Endothelial cell (in vitro differentiated cells): ENCODE data around the gene SKIC8. TPM values are rescaled to one million over a fixed set of nuclear protein-coding genes. Genes with fewer than 3 reads are reported as not detected.

Experiments
- DNase-seq: peaks from one replicate; pipeline ENCODE4 v3.0.0; 2021; ENCODE audit warnings: low spot score
- H3K27ac Mint-ChIP-seq: one replicate; pipeline ENCODE4 v1.8.0; 2021; ENCODE audit warnings: mixed read lengths, inconsistent platforms; ENCODE audit not compliant: unreplicated experiment
- H3K27me3 Mint-ChIP-seq: one replicate; pipeline ENCODE4 v1.8.0; 2021; ENCODE audit warnings: mild to moderate bottlenecking, moderate library complexity, mixed read lengths, inconsistent platforms; ENCODE audit not compliant: unreplicated experiment
- H3K36me3 Mint-ChIP-seq: one replicate; pipeline ENCODE4 v1.8.0; 2021; ENCODE audit warnings: mild to moderate bottlenecking, low read depth, mixed read lengths, inconsistent platforms; ENCODE audit not compliant: unreplicated experiment
- H3K4me1 Mint-ChIP-seq: one replicate; pipeline ENCODE4 v1.8.0; 2021; ENCODE audit warnings: mild to moderate bottlenecking, mixed read lengths, inconsistent platforms; ENCODE audit not compliant: unreplicated experiment
- H3K4me3 Mint-ChIP-seq: one replicate; pipeline ENCODE4 v1.8.0; 2021; ENCODE audit warnings: mild to moderate bottlenecking, mixed read lengths, inconsistent platforms; ENCODE audit not compliant: unreplicated experiment
- H3K9me3 Mint-ChIP-seq: one replicate; pipeline ENCODE4 v1.8.0; 2021; ENCODE audit warnings: mixed read lengths, inconsistent platforms; ENCODE audit not compliant: unreplicated experiment
- CTCF ChIP-seq: fragments of 200-600 bp; sonication (generic); IDR thresholded peaks from one replicate; pipeline ENCODE4 v1.5.0; 2021; ENCODE audit warnings: antibody characterized with exemption; ENCODE audit not compliant: unreplicated experiment
- total RNA-seq: library from RNA; stranded (reverse); fragmentation: NEBNext Ultra II Directional; extraction: Animal tissue kit (Norgen Biotek cat#: 25700); gene quantifications from one replicate; pipeline ENCODE4 v1.2.1, GENCODE V29; 2021; ENCODE audit not compliant: unreplicated experiment

Gene SKIC8
- total RNA-seq, 1 donor from 2014 or later, result 43.9 TPM

DNA sequence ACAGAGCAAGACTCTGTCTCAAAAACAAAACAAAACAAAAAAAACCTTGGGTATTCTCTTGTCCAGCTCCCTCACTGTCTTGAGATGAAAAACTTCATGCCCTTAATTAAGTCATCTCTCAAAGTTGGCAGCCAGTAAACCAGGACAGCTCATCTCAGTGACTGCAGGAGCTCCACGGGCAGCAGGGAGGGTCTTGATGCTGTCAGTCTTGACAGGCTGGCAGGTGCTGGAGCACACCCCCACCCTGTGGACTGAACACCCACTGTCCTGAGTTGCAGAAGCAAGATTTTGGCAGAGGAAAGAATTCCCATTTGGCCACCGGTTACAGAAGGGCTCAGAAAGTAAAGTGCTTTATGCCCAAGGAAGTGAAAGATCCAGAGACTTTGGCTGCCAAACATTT, 27.1 kb downstream of the SKIC8 start:
- Mint-ChIP-seq H3K4me1 (no peaks in the 10 kb centered on the region), H3K36me3 (no peaks in the 10 kb centered on the region), H3K9me3 (no peaks in the 10 kb centered on the region), H3K27ac (no peak overlapping the region), H3K27me3 (peaks cover 1% of the 10 kb centered on the region), H3K4me3 (no peak overlapping the region)
- TF ChIP-seq CTCF, result no peak
- DNase-seq, result no peak

DNA sequence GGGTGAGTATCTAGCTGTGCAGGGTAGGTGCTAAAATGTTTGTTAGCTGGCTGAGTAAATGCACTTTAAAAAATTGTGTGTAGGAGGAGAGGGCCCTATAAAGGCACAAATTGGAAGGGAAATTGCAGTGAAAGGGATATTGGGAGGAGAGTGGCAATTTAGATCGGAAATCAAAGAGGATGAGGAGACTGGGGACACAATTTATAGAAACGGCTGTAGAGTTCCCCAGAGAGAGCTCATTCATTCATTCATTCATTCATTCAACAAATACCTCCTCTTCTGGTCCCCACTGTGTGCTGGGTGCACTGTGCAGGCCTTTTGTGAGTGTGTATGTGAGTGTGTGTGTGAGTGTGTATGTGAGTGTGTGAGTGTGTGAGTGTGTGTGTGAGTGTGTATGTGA, 32.6 kb downstream of the SKIC8 start:
- peaks cover 2% of the 10 kb centered on the region for H3K4me1 Mint-ChIP-seq
- H3K27ac Mint-ChIP-seq, result no peak overlapping the region
- no peaks in the 10 kb centered on the region for H3K36me3 Mint-ChIP-seq
- no peak overlapping the region for H3K4me3 Mint-ChIP-seq
- H3K9me3 Mint-ChIP-seq, result no peaks in the 10 kb centered on the region
- H3K27me3 Mint-ChIP-seq, result peaks cover 7% of the 10 kb centered on the region
- no peak for DNase-seq
- TF ChIP-seq CTCF, result no peak

- Mint-ChIP-seq H3K9me3 (no peaks in the 10 kb centered on the region), H3K27ac (no peak overlapping the region), H3K4me3 (no peak overlapping the region), H3K27me3 (peaks cover 7% of the 10 kb centered on the region), H3K36me3 (no peaks in the 10 kb centered on the region), H3K4me1 (peaks cover 2% of the 10 kb centered on the region)
- DNase-seq, result no peak
- TF ChIP-seq CTCF, result no peak
Measured at GRCh38 chr15:78266229-78266628, 33.2 kb downstream of the SKIC8 start.

DNA sequence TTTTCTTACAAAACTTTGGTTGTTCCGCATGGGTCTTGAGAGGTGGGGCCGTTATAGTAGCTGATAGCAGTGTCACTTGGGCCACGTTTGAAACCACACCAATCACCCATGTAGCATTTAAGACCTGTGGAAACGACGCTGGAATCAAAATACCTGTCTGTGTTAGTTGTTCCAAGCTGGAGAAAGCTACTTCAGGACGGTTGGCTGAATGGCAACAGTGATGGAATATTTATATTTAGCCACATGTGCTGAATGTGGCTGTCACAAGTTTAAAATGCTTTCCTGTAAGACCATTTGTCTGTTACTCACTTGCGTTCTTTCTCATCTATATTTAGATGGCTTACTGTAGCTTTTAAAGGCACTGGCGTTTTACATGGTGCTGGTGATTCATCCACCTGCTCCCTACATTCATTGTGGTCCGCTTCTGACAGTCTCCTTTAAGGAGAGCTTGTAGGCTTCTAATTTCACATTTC, 33.6 kb downstream of the SKIC8 start:
- no peak for DNase-seq
- Mint-ChIP-seq H3K27ac (no peak overlapping the region), H3K4me3 (peak overlapping the region; percentile 37), H3K4me1 (peaks cover 2% of the 10 kb centered on the region), H3K36me3 (no peaks in the 10 kb centered on the region), H3K9me3 (no peaks in the 10 kb centered on the region), H3K27me3 (peaks cover 7% of the 10 kb centered on the region)
- no peak for TF ChIP-seq CTCF

DNA sequence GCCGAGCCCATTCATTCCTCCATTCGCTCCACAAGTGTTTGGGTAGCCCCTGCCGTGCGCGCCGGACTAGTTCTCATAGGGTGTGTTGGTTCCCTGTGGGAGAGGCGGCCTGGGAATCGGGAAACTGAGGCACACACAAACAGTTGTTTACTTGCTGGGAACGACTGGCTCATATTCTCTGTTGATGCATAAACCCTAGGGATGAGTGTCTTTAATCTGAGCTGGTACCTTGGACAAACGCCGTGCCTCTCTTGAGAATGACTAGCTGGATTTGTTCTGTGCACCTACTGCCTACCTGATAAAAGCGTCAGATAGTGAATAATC, 34.3 kb downstream of the SKIC8 start:
- DNase-seq, result no peak
- Mint-ChIP-seq H3K9me3 (no peaks in the 10 kb centered on the region), H3K36me3 (no peaks in the 10 kb centered on the region), H3K4me1 (peaks cover 2% of the 10 kb centered on the region), H3K27me3 (peaks cover 5% of the 10 kb centered on the region), H3K27ac (no peak overlapping the region), H3K4me3 (no peak overlapping the region)
- TF ChIP-seq CTCF, result no peak
